ENCODE results near the gene PAK6. TPM values are rescaled to one million over a fixed set of nuclear protein-coding genes. Genes with fewer than 3 reads are reported as not detected.

Gene PAK6
- 0.13 TPM in 1 of 2 replicates, not detected in the other for total RNA-seq

DNA sequence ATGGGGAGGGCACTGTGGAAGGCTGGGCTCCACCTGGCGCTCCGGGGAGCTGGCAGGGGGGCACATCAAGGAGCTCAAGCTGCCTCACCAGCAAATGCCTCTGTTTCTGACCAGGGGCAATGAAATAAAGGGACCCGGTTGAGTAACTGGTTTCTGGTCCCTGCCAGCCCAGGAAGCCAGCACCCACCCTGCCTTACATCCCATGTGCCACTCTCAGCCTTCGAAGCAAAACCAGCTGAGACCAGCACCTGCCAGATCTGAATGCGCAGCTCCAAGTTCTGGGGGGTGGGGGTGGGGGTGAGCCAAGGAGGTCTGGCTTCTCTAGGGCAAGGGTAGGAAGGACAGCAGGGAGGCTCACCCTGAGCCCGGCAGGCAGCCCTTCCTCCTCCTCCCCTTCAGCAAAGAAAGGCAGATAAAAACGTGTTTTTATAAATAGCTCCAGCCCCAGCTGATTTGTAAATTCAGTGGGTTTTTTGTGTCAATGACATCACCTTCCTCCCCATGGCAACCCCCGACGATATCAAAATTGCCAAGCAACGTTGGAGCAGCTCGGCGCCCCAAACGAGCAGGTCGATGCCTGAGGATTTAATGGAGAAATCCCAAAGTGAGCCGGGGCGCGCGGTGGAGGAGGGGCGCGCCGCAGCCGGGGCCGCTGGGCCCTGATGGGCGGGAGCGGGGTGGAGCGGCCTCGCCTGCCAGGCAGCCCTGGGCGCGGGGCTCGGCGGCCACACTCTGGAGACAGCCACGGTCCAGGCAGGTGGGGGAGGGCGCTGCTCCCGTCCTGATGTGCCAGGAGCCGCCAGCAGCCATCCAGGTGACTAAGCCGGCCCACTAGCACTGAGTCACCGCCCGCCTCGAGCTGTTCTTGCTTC, at the start of gene PAK6:
PAK6 (plus strand) TSS at position 532 of the 872 bp plus-strand sequence. CDS start 25,723 bp downstream, outside the sequence.

DNA sequence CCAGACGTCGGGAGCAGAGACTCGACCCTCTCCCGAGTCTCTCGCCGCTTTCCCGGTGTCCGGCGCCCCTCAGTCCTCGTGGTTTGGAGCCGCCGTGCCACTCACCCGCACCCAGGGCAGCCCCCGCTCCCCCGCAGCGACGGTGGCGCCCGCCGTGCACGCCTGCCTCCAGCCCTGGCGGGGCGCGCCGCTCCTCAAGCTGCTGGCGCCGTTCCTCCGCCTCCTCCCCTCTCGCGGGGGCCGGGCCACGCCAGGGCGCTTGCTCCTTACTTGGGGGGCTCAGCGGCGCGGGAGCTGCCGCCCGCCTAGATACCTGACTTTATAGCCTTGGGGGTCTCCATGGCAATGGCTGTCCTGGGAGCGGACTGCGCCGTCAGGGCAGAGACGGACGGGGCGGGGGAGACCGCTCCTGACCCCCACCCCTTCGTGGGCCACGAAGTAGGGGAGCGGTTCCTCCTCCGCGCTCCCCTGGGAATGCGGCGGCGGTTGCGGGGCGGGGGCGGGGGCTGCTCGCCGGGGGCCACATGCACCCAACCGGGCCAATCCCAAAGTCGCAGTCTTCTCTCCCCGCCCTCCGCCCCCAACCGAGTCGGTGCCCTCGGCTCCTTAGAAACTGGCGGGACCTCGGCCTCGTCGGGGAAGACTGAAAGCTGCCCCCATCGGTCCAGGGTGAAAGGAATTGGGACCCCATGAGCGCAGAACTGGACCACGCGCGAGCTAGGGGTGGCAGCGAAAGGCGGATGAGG, 44.2 kb downstream of the PAK6 start, which contains the start of gene ANKRD63:
ANKRD63 (minus strand) TSS at position 196 of the 746 bp plus-strand sequence. CDS start 478 bp downstream, outside the sequence.

DNA sequence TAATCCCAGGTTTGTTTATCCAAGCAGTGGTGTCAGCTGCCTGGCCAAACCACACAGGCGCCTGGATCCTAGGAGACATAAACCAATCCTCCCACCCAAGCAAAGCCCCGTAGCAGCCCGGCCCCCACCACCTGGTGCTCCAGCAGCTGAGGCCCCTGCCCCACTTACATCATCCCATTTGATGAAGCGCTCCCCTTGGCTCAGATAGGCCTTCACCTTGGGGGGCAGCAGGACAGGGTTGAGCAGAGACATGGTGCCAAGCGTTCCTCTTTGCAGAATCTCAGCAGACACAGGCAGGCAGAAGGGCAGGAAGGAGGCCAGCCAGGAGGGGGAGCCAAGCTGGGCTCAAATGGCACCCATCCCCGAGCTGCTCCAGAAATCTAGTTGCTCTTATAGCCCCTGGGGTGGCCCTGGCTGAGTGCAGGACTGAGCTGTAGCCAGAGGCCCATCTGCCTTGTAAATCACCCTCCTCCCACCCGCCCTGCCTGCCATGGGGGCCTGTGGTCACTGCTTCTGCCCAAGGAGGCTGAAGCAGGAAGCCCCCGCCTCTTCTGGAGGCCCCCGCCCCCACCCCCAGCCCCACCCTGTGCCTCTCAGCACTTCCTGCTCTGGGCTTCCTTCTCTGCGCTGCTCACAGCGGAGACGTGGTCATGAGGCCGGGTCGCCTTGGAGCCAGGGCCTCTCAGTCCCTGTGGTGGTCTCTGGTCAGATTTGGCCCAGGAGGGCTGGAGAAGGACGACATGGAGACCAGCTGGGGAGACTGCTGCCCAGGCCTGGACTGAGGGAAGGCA, 68.8 kb downstream of the PAK6 start, which contains the start of gene PLCB2:
PLCB2 (minus strand) TSS at position 515 of the 791 bp plus-strand sequence; CDS start at position 252, 263 bp downstream.

DNA sequence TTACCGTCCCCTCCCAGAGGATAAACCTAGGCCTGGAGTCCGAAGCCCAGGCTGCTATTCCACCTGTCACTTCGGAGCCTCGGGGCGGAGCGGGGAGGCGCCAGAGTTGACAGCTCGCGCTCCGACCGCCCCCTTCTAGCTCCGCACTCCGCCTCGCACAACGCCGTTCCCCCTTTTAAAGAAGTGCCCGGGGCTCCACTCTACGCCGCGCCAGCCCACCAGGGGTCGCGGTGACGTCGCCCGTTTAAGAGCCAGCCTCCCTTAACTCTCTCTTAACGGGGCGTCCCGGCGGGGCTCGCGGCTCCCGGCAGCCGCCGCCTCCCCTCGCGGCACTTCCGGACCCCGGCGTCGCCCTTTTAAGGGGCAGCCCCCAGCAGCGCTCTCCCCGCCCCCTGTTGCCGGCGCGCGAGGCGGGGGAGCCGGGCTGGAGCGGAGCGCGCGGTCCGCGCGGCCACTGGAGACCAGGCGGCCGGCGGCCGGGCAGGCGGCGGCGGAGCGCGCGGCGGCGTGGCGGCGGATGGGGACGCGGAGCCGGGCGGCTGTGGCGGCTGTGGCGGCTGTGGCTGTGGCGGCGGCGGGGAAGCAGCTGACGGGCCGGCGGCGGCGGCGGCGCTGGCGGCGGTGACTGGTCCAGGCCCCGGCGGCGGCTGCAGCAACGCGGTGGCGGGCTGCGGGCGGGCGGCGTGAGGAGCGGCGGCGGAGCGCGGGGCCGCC, 84.5 kb downstream of the PAK6 start, which contains the start of gene INAFM2:
INAFM2 (plus strand) TSS at position 454 of the 714 bp plus-strand sequence. CDS start 364 bp downstream, outside the sequence.

Other genes with a start within 250 kb of the PAK6 start
- gene SRP14, start 199.9 kb upstream of the PAK6 start, total RNA-seq, result 230 and 238 TPM in 2 replicates
- gene BMF, start 130.2 kb upstream of the PAK6 start, total RNA-seq, result 0.79 and 3.2 TPM in 2 replicates
- 13.2 and 21.9 TPM in 2 replicates for gene BUB1B, start 78.0 kb upstream of the PAK6 start, total RNA-seq
- gene ANKRD63, start 44.0 kb downstream of the PAK6 start, total RNA-seq, result not detected in 2 replicates
- gene PLCB2, start 68.9 kb downstream of the PAK6 start, total RNA-seq, result 0.19 and 0.53 TPM in 2 replicates
- gene INAFM2, start 84.6 kb downstream of the PAK6 start, total RNA-seq, result 33.8 and 36.3 TPM in 2 replicates
- gene CCDC9B, start 101.9 kb downstream of the PAK6 start, total RNA-seq, result 102 and 109 TPM in 2 replicates
- not detected in 2 replicates for gene PHGR1, start 112.0 kb downstream of the PAK6 start, total RNA-seq
- gene DISP2, start 119.2 kb downstream of the PAK6 start, total RNA-seq, result 0.13 and 0.25 TPM in 2 replicates
- gene KNSTRN, start 143.7 kb downstream of the PAK6 start, total RNA-seq, result 29.3 and 50.5 TPM in 2 replicates
- gene IVD, start 166.7 kb downstream of the PAK6 start, total RNA-seq, result 46.0 and 53.8 TPM in 2 replicates
- gene BAHD1, start 201.9 kb downstream of the PAK6 start, total RNA-seq, result 5.4 and 7.0 TPM in 2 replicates
- gene CHST14, start 231.9 kb downstream of the PAK6 start, total RNA-seq, result 6.1 and 8.6 TPM in 2 replicates